Spinal cord (tissue), 10 donors: ENCODE data around the gene MYRIP. TPM values are rescaled to one million over a fixed set of nuclear protein-coding genes. Genes with fewer than 3 reads are reported as not detected.
A peak's percentile ranks its signal among the peaks of the same experiment; 100 is the strongest.

Source experiments
- DNase-seq, 6 donors: peaks; one replicate each; pipeline versions ENCODE4 v3.0.0 to v3.0.0-alpha.2; 2013 to 2015; ENCODE audit warnings: low spot score in 6 of 6, low read depth in 4 of 6
- H3K27ac ChIP-seq: one replicate; pipeline ENCODE4 v1.5.1; 2013; ENCODE audit warnings: low read depth, low read length, control low read depth
- H3K27me3 ChIP-seq: one replicate; pipeline ENCODE4 v1.6.1; 2013; ENCODE audit warnings: low read length; ENCODE audit not compliant: control insufficient read depth, insufficient read depth
- H3K36me3 ChIP-seq: one replicate; pipeline ENCODE4 v1.6.1; 2013; ENCODE audit warnings: low read length; ENCODE audit not compliant: control insufficient read depth, insufficient read depth
- H3K4me1 ChIP-seq: one replicate; pipeline ENCODE4 v1.6.1; 2013; ENCODE audit warnings: low read length; ENCODE audit not compliant: control insufficient read depth, insufficient read depth
- H3K4me3 ChIP-seq: one replicate; pipeline ENCODE4 v1.5.1; 2013; ENCODE audit warnings: low read depth, low read length, control low read depth
- H3K9me3 ChIP-seq: one replicate; pipeline ENCODE4 v1.6.1; 2013; ENCODE audit warnings: low read length; ENCODE audit not compliant: control insufficient read depth, insufficient read depth
- WGBS: methylation state at CpG from one replicate; pipeline ENCODE4 v1.1.5; 2013; ENCODE audit warnings: missing lambda C conversion rate; ENCODE audit not compliant: insufficient coverage; 5-methylcytosine and 5-hydroxymethylcytosine counted together
- polyA plus RNA-seq, 2 donors: library from polyadenylated mRNA; unstranded; fragments of 120-200 nt; gene quantifications; one replicate each; pipeline ENCODE4 v1.2.1, GENCODE V29; 2013; ENCODE audit not compliant: insufficient read length in 2 of 2
- total RNA-seq, 2 donors: library from RNA; depleted of rRNA in 1 of 2; stranded (reverse); fragments of 120-200 nt in 1 of 2; fragments of >200 nt in 1 of 2; gene quantifications; one replicate each; pipeline versions ENCODE4 v1.2.3 to v1.2.4, GENCODE V29; 2013 to 2014
- donor health status: healthy.

Gene MYRIP
- total and polyA plus RNA-seq, 4 donors: 12.5 to 18.5 (median 15.0) TPM

- 41% methylated on average over 2 of the region's 6 CpGs for WGBS
- no peak overlapping the region for H3K27ac ChIP-seq
- no peak overlapping the region for H3K4me3 ChIP-seq
- H3K4me1 ChIP-seq: peaks cover 15% of the 10 kb centered on the region
- H3K27me3 ChIP-seq: no peaks in the 10 kb centered on the region
- H3K36me3 ChIP-seq: no peaks in the 10 kb centered on the region
- H3K9me3 ChIP-seq: no peaks in the 10 kb centered on the region
- DNase-seq: peak in 5 of 6 donors; percentile 32 to 87 (median 36)
Observed at GRCh38 chr3:40096661-40097111, 287.3 kb downstream of the MYRIP start.

- WGBS: 63% methylated on average over 3 of the region's 9 CpGs
- DNase-seq: no peak
- Histone ChIP-seq H3K27ac (no peak overlapping the region), H3K4me3 (no peak overlapping the region), H3K4me1 (peaks cover 15% of the 10 kb centered on the region), H3K36me3 (no peaks in the 10 kb centered on the region), H3K27me3 (no peaks in the 10 kb centered on the region), H3K9me3 (no peaks in the 10 kb centered on the region)
Observed at GRCh38 chr3:40097131-40098117, 288.0 kb downstream of the MYRIP start.

GRCh38 chr3:40098261-40098759 lies 288.9 kb downstream of the MYRIP start:
- Histone ChIP-seq H3K4me3 (no peak overlapping the region), H3K4me1 (peaks cover 15% of the 10 kb centered on the region), H3K27ac (no peak overlapping the region), H3K36me3 (no peaks in the 10 kb centered on the region), H3K9me3 (no peaks in the 10 kb centered on the region), H3K27me3 (no peaks in the 10 kb centered on the region)
- peak in 2 of 6 donors; percentile 16 to 70 for DNase-seq

GRCh38 chr3:40099871-40100270 lies 290.5 kb downstream of the MYRIP start:
- no peaks in the 10 kb centered on the region for H3K27me3 ChIP-seq
- peak in 1 of 6 donors; percentile 25 for DNase-seq
- H3K27ac ChIP-seq: no peak overlapping the region
- no peaks in the 10 kb centered on the region for H3K36me3 ChIP-seq
- H3K4me3 ChIP-seq: no peak overlapping the region
- 64% methylated on average over 2 of the region's 7 CpGs for WGBS
- peaks cover 12% of the 10 kb centered on the region for H3K4me1 ChIP-seq
- no peaks in the 10 kb centered on the region for H3K9me3 ChIP-seq

GRCh38 chr3:40102182-40102581 lies 292.8 kb downstream of the MYRIP start:
- no peak overlapping the region for H3K4me3 ChIP-seq

GRCh38 chr3:40103829-40104228 lies 294.4 kb downstream of the MYRIP start:
- no peak for DNase-seq
- no peaks in the 10 kb centered on the region for H3K4me1 ChIP-seq
- H3K9me3 ChIP-seq: no peaks in the 10 kb centered on the region
- H3K4me3 ChIP-seq: no peak overlapping the region
- no peak overlapping the region for H3K27ac ChIP-seq
- no peaks in the 10 kb centered on the region for H3K27me3 ChIP-seq
- H3K36me3 ChIP-seq: no peaks in the 10 kb centered on the region

More at GRCh38 chr3:40102182-40102581, 292.8 kb downstream of the MYRIP start:
- Histone ChIP-seq H3K27ac (no peak overlapping the region), H3K4me1 (no peaks in the 10 kb centered on the region), H3K9me3 (no peaks in the 10 kb centered on the region), H3K36me3 (no peaks in the 10 kb centered on the region), H3K27me3 (no peaks in the 10 kb centered on the region)
- no peak for DNase-seq

- no peaks in the 10 kb centered on the region for H3K27me3 ChIP-seq
- H3K36me3 ChIP-seq: no peaks in the 10 kb centered on the region
- WGBS: 80% methylated on average over 1 of the region's 4 CpGs
- H3K4me1 ChIP-seq: peaks cover 2% of the 10 kb centered on the region
- no peak overlapping the region for H3K27ac ChIP-seq
- DNase-seq: no peak
- H3K4me3 ChIP-seq: no peak overlapping the region
- no peaks in the 10 kb centered on the region for H3K9me3 ChIP-seq
Observed at GRCh38 chr3:40104441-40104840, 295.0 kb downstream of the MYRIP start.

- Histone ChIP-seq H3K4me1 (peaks cover 2% of the 10 kb centered on the region), H3K4me3 (no peak overlapping the region), H3K27ac (no peak overlapping the region), H3K27me3 (no peaks in the 10 kb centered on the region), H3K36me3 (no peaks in the 10 kb centered on the region), H3K9me3 (no peaks in the 10 kb centered on the region)
- WGBS: 67% methylated on average over 1 of the region's 1 CpG
- no peak for DNase-seq
Observed at GRCh38 chr3:40108643-40109042, 299.2 kb downstream of the MYRIP start.

- H3K4me1 ChIP-seq: peaks cover 2% of the 10 kb centered on the region
- no peak overlapping the region for H3K4me3 ChIP-seq
- H3K27me3 ChIP-seq: no peaks in the 10 kb centered on the region
- DNase-seq: peak in 1 of 6 donors; percentile 47
- no peaks in the 10 kb centered on the region for H3K36me3 ChIP-seq
- H3K9me3 ChIP-seq: no peaks in the 10 kb centered on the region
- H3K27ac ChIP-seq: no peak overlapping the region
Observed at GRCh38 chr3:40109641-40110490, 300.5 kb downstream of the MYRIP start.
